Measurements from ENCODE around the gene RAPGEF3. TPM values are rescaled to one million over a fixed set of nuclear protein-coding genes. Genes with fewer than 3 reads are reported as not detected.

Gene RAPGEF3
- total RNA-seq, 4 donors from 2014 or later = 18.3 to 48.2 (median 32.5) TPM

DNA sequence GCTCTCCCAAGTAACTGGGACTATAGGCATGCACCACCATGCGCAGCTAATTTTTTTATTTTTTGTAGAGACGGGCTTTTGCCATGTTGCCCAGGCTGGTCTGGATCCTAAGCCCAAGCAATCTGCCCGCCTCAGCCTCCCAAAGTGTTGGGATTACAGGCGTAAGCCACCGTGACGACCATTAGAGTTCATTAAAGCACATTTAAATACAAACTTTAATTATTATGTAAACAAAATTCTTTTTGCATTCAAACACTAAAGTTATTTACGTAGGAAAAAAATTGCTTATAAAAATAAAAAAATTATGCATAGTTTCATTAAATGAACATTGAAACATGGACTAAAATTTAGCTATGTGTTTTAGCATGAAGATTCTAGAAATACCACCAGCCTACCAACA, 60.0 kb downstream of the RAPGEF3 start:
- Histone ChIP-seq H3K4me1 (peaks cover 0 to under 1% (median 0%) of the 10 kb centered on the region in 4 donors), H3K27me3 (no peaks in the 10 kb centered on the region), H3K36me3 (peaks cover 6 to 58% (median 36%) of the 10 kb centered on the region in 4 donors), H3K9me3 (no peaks in the 10 kb centered on the region), H3K4me3 (no peak overlapping the region), H3K27ac (replicated peaks in 1 of 4) (no peak overlapping the region)
- no peak for DNase-seq (ENCODE audit: extremely low spot score)
- TF ChIP-seq POLR2A (IDR thresholded peaks at IDR 0.05; ENCODE audit: low read depth) = no peak
- no peak for TF ChIP-seq POLR2AphosphoS5 (IDR thresholded peaks at IDR 0.05)
- TF ChIP-seq EP300 (IDR thresholded peaks at IDR 0.05) = no peak
- TF ChIP-seq, protein P1, sequence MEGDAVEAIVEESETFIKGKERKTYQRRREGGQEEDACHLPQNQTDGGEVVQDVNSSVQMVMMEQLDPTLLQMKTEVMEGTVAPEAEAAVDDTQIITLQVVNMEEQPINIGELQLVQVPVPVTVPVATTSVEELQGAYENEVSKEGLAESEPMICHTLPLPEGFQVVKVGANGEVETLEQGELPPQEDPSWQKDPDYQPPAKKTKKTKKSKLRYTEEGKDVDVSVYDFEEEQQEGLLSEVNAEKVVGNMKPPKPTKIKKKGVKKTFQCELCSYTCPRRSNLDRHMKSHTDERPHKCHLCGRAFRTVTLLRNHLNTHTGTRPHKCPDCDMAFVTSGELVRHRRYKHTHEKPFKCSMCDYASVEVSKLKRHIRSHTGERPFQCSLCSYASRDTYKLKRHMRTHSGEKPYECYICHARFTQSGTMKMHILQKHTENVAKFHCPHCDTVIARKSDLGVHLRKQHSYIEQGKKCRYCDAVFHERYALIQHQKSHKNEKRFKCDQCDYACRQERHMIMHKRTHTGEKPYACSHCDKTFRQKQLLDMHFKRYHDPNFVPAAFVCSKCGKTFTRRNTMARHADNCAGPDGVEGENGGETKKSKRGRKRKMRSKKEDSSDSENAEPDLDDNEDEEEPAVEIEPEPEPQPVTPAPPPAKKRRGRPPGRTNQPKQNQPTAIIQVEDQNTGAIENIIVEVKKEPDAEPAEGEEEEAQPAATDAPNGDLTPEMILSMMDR (IDR thresholded peaks at IDR 0.05) = no peak
- WGBS = 93% methylated on average over 7 of the region's 7 CpGs
- intact Hi-C loops (cut with DNase I) = no loop called here

DNA sequence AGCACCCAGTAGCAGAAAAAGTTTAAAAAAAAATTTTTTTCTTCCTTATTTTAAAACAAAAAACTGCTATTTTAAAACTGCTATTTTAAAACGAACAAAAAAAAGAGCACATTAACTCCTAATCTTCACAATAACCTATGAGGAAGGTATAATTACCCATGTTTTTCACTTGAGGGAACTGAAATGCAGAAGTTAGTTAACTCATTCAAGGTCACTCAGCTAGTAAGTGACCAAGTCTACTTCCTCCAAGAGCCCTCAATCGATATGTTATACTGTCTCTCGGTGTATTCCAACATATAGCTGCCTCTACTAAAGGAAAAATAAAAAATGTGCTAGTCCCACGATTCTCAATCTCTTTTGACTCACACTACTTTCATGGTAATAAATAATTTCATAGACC, 60.6 kb downstream of the RAPGEF3 start:
- no peaks in the 10 kb centered on the region for H3K9me3 ChIP-seq
- 87% methylated on average over 4 of the region's 4 CpGs for WGBS
- DNase-seq (ENCODE audit: extremely low spot score) = no peak
- H3K27me3 ChIP-seq = no peaks in the 10 kb centered on the region
- no peak overlapping the region for H3K27ac ChIP-seq (replicated peaks in 1 of 4)
- intact Hi-C loops (cut with DNase I) = no loop called here
- H3K4me1 ChIP-seq = no peaks in the 10 kb centered on the region
- peaks cover 10 to 60% (median 41%) of the 10 kb centered on the region in 4 donors for H3K36me3 ChIP-seq
- no peak overlapping the region for H3K4me3 ChIP-seq
- TF ChIP-seq POLR2AphosphoS5 (IDR thresholded peaks at IDR 0.05) (no peak), POLR2A (IDR thresholded peaks at IDR 0.05; ENCODE audit: low read depth) (no peak), EP300 (IDR thresholded peaks at IDR 0.05) (no peak)
- TF ChIP-seq, protein P1 (IDR thresholded peaks at IDR 0.05) = no peak

DNA sequence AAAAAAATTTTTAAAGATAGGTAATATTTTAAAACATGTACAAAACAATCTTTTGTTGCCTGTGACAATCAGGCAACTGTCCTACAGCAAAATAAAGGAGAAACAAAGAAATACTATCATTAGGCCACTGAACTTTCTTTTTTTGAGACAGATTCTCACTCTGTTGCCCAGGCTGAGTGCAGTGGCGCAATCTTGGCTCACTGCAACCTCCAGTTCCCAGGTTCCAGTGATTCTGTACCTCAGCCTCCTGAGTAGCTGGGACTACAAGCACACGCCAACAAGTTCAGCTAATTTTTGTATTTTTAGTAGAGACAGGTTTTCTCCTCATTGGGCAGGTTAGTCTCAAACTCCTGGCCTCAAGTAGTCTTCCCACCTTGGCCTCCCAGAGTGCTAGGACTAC, 69.5 kb downstream of the RAPGEF3 start:
- Histone ChIP-seq H3K36me3 (peaks cover 21 to 51% (median 26%) of the 10 kb centered on the region in 4 donors), H3K4me1 (no peaks in the 10 kb centered on the region), H3K4me3 (no peak overlapping the region), H3K27ac (replicated peaks in 1 of 4) (no peak overlapping the region), H3K27me3 (no peaks in the 10 kb centered on the region), H3K9me3 (no peaks in the 10 kb centered on the region)
- 97% methylated on average over 2 of the region's 2 CpGs for whole genome bisulfite sequencing
- TF ChIP-seq, protein P1 (IDR thresholded peaks at IDR 0.05) = no peak
- no peak for TF ChIP-seq POLR2AphosphoS5 (IDR thresholded peaks at IDR 0.05)
- TF ChIP-seq POLR2A (IDR thresholded peaks at IDR 0.05; ENCODE audit: low read depth) = no peak
- TF ChIP-seq EP300 (IDR thresholded peaks at IDR 0.05) = no peak
- DNase-seq (ENCODE audit: extremely low spot score) = no peak
- intact Hi-C loops (cut with DNase I) = no loop called here

DNA sequence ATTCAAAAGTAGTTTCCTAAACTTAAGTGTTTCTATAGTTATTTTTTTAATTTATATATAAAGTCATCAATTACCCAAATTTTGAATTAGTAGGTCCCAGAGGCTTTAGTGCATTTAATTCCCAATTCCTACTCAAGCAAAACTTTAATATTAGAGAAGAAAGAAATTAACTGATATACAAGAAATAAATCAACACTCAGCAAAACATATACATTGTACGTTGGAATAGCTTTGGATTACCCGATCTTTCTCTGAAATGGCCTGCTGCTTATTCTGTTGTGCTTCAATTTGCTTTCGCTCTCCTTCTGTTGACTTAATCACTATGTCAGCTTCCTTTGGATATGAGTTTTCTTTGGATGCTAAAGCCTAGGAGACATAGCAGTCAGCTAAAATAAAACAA, 71.0 kb downstream of the RAPGEF3 start:
- H3K27me3 ChIP-seq = no peaks in the 10 kb centered on the region
- peaks cover 13 to 48% (median 16%) of the 10 kb centered on the region in 4 donors for H3K36me3 ChIP-seq
- no peaks in the 10 kb centered on the region for H3K4me1 ChIP-seq
- TF ChIP-seq EP300 (IDR thresholded peaks at IDR 0.05) (no peak), POLR2AphosphoS5 (IDR thresholded peaks at IDR 0.05) (no peak), POLR2A (IDR thresholded peaks at IDR 0.05; ENCODE audit: low read depth) (no peak)
- TF ChIP-seq, protein P1 (IDR thresholded peaks at IDR 0.05) = no peak
- DNase-seq (ENCODE audit: extremely low spot score) = no peak
- 91% methylated on average over 3 of the region's 3 CpGs for WGBS
- no peak overlapping the region for H3K27ac ChIP-seq (replicated peaks in 1 of 4)
- no peak overlapping the region for H3K4me3 ChIP-seq
- intact Hi-C loops (cut with DNase I) = no loop called here
- no peaks in the 10 kb centered on the region for H3K9me3 ChIP-seq

DNA sequence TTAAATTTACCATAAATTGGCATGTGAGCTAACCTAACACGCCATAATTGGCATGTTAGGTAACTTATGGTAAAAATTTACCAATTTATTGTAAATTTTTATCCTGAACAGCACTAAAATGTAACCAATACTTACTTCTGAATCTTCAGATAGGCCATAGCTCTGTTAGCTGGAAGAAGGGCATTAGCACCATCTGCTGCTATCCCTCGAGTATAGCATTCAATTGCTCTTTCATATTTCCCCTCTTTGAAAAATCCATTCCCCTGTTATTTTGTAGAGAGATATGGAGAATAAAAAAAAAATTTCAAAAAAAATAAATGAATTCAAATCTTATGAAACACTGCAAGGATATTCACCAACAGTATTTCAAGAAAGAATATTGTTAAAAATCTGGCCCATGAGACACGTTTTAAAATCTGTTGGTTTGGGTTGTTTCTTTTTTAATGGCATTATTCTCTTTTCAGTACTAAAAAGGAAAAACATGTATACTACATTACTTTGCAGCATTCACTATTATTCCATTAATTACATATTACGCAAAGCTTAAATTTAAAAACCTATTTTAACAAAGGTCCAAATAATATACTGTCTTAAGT, 71.9 kb downstream of the RAPGEF3 start:
- H3K4me1 ChIP-seq = no peaks in the 10 kb centered on the region
- no peak for TF ChIP-seq POLR2AphosphoS5 (IDR thresholded peaks at IDR 0.05)
- TF ChIP-seq, protein P1 (IDR thresholded peaks at IDR 0.05) = peak; percentile 26 to 50 (median 40)
- intact Hi-C loops (cut with DNase I) = no loop called here
- H3K9me3 ChIP-seq = no peaks in the 10 kb centered on the region
- 72% methylated on average over 4 of the region's 4 CpGs for WGBS
- H3K27ac ChIP-seq (replicated peaks in 1 of 4) = no peak overlapping the region
- DNase-seq (ENCODE audit: extremely low spot score) = no peak
- no peaks in the 10 kb centered on the region for H3K27me3 ChIP-seq
- H3K36me3 ChIP-seq = peaks cover 5 to 41% (median 11%) of the 10 kb centered on the region in 4 donors
- H3K4me3 ChIP-seq = no peak overlapping the region

Measured in esophagus muscularis mucosa (tissue), 4 donors.